Thoracic aorta (tissue), 2 donors: ENCODE results near the gene ARHGAP22. TPM values are rescaled to one million over a fixed set of nuclear protein-coding genes. Genes with fewer than 3 reads are reported as not detected.

Experiments used
- ATAC-seq: fragments of 150-250 bp; one replicate; pipeline ENCODE4 v1.8.0; 2017; ENCODE audit warnings: low read depth; ENCODE audit not compliant: insufficient number of reproducible peaks, low FRiP score
- DNase-seq: peaks from one replicate; pipeline ENCODE4 v3.0.0-alpha.2; 2020; ENCODE audit warnings: low spot score
- H3K27ac ChIP-seq, 2 donors: fragments of 200-600 bp; sonication (generic); 1 replicate in 1 of 2; 2 replicates in 1 of 2; pipeline ENCODE4 v1.5.1; 2016; ENCODE audit warnings: mild to moderate bottlenecking in 2 of 2, moderate library complexity in 2 of 2
- H3K27me3 ChIP-seq: fragments of 200-600 bp; sonication (generic); replicated peaks from 2 replicates; pipeline ENCODE4 v1.6.0; 2016; ENCODE audit warnings: mild to moderate bottlenecking; ENCODE audit not compliant: insufficient read depth
- H3K36me3 ChIP-seq: fragments of 200-600 bp; sonication (generic); one replicate; pipeline ENCODE4 v1.5.1; 2016
- H3K4me1 ChIP-seq, 2 donors: fragments of 200-600 bp; sonication (generic); 1 replicate in 1 of 2; 2 replicates in 1 of 2; pipeline versions ENCODE4 v1.5.1 to v1.6.0; 2016; ENCODE audit warnings: low read depth in 2 of 2, mild to moderate bottlenecking in 1 of 2; ENCODE audit not compliant: control insufficient read depth in 1 of 2
- H3K4me3 ChIP-seq: fragments of 200-600 bp; sonication (generic); 2 replicates; pipeline ENCODE4 v1.5.1; 2016; ENCODE audit warnings: mild to moderate bottlenecking
- H3K9me3 ChIP-seq: fragments of 200-600 bp; sonication (generic); 2 replicates; pipeline ENCODE4 v1.5.1; 2016
- total RNA-seq, 2 donors: library from RNA; depleted of rRNA; stranded (reverse); fragments of >200 nt; gene quantifications; one replicate each; pipeline versions ENCODE4 v1.1.0 to v1.2.3, GENCODE V29; 2016
- TF ChIP-seq, protein P1 (sequence below): fragments of 200-600 bp; sonication (generic); IDR thresholded peaks from one replicate; pipeline ENCODE4 v1.5.1; 2019; ENCODE audit warnings: antibody characterized with exemption

ARHGAP22 gene
- total RNA-seq, 2 donors from 2014 or later: 15.4 to 24.8 TPM

DNA sequence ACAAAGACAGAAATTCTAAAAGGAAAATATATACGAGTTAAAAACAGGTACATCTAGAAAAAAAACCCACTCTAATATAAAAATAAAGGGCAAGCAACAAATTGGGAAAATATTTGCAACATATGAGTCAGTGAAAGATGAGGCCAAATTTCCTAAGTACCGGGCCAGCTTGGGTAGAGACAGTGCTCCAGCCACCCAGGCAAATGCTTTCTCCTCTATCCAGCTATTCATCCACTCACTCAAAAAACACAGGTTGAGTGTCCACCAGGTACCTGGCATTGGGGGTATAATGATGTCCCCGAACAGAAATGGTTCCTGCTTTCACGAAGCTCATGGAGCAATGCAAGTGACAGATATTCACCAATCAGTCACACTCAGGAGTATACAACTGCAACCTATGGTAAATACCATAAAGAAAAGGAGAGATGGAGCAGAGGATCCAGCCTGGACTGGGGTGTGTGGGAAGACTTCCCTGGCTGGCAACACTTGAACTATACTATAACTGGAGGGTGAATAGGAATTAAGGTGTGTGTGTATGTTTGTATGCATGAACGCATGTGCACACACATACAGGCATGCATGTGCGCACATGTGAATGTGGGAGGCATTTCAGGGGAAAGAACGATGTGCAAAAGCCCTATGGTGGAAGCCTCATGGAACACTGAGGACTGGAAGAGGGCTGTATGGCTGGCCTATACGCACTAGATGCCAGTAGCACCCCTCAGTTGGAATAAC, 2.3 kb downstream of the ARHGAP22 start:
- Histone ChIP-seq H3K9me3 (no peaks in the 10 kb centered on the region), H3K36me3 (no peaks in the 10 kb centered on the region), H3K4me3 (no peak overlapping the region), H3K27me3 (no peaks in the 10 kb centered on the region), H3K27ac (no peak overlapping the region), H3K4me1 (peaks cover 1 to 23% of the 10 kb centered on the region in 2 donors)
- TF ChIP-seq, protein P1, sequence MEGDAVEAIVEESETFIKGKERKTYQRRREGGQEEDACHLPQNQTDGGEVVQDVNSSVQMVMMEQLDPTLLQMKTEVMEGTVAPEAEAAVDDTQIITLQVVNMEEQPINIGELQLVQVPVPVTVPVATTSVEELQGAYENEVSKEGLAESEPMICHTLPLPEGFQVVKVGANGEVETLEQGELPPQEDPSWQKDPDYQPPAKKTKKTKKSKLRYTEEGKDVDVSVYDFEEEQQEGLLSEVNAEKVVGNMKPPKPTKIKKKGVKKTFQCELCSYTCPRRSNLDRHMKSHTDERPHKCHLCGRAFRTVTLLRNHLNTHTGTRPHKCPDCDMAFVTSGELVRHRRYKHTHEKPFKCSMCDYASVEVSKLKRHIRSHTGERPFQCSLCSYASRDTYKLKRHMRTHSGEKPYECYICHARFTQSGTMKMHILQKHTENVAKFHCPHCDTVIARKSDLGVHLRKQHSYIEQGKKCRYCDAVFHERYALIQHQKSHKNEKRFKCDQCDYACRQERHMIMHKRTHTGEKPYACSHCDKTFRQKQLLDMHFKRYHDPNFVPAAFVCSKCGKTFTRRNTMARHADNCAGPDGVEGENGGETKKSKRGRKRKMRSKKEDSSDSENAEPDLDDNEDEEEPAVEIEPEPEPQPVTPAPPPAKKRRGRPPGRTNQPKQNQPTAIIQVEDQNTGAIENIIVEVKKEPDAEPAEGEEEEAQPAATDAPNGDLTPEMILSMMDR: no peak
- DNase-seq (no peak), ATAC-seq (no peak)

DNA sequence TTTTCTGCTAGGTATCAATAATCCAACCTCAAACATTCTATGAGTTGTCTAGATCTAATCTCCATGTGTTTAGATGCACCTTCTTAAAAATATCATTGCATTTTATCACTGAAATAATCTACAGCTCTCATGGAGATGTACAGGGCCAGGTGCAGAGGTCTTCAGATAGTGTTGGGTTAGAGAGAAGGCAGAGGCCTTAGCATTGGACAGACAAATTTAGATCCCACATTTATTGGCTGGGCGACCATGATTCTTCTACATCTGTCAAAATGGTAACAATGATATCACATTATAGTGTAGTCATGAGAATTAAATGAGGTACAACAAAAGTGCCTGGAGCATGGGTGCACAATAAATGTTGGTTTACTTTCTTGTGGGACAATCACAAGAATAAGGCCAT, 3.1 kb downstream of the ARHGAP22 start:
- H3K4me1 ChIP-seq: peaks cover 0 to 19% of the 10 kb centered on the region in 2 donors
- H3K36me3 ChIP-seq: no peaks in the 10 kb centered on the region
- DNase-seq (no peak), ATAC-seq (no peak)
- H3K9me3 ChIP-seq: no peaks in the 10 kb centered on the region
- no peaks in the 10 kb centered on the region for H3K27me3 ChIP-seq
- TF ChIP-seq, protein P1: no peak
- no peak overlapping the region for H3K27ac ChIP-seq
- no peak overlapping the region for H3K4me3 ChIP-seq

DNA sequence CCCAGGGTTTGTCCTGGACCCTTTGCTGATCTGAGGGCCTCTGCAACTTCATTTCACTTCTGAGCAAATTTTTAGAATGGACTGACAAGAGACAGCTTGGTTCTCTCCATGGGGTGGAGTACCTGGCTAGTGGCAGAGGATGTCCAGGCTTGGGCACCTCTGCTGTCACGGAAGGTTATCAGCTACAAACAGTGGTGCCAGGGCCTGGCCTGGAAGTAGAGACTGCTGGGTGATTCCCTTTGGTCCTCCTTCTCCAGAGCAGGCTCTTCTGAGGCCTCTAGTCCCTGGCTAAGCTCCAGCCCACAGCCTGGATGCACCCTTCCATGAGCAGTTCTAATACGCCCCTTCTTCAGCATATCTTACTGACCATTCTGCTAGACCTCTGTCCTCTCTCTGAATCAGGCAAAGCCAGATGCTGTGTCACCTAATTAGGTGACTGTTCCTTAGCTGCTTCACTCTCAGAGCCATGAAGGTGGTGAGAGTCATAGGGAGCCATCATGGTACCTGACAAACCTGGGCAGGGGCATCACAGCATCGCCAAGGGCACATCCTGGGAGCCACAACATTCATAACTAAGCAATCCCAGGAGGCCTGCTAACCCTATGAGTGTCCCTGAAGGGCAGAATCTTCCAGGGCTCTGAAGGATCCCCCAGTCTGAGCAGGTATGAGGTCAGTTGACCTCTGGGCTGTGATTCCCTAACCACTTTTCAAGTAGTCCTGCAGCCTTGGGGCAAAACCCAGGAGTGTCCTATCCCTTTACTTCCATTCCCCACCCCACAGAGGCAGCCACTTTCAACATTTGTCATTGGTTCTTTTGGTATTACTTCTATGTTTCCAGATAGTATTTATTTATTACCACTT, 4.0 kb downstream of the ARHGAP22 start:
- TF ChIP-seq, protein P1: no peak
- Histone ChIP-seq H3K27me3 (no peaks in the 10 kb centered on the region), H3K27ac (no peak overlapping the region), H3K36me3 (no peaks in the 10 kb centered on the region), H3K4me1 (peaks cover 0 to 13% of the 10 kb centered on the region in 2 donors), H3K4me3 (no peak overlapping the region), H3K9me3 (no peaks in the 10 kb centered on the region)
- no peak for ATAC-seq
- no peak for DNase-seq

DNA sequence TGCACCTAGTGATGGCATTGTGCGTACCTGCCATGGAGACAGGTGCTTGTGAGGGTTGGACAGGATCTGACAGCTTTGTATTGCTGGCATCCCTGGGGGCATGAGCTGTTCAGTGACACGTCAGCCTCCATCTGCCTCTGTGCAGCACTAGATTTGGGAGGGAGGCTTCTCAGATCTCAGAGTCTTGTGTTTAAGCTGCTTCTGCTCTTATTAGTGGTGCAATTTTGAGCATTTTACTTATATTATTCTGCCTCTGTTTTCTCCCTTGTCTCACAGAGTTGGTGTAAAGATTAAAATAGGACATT, 5.1 kb downstream of the ARHGAP22 start:
- H3K9me3 ChIP-seq: no peaks in the 10 kb centered on the region
- ATAC-seq (no peak), DNase-seq (no peak)
- no peaks in the 10 kb centered on the region for H3K36me3 ChIP-seq
- TF ChIP-seq, protein P1: no peak
- peaks cover 0 to 11% of the 10 kb centered on the region in 2 donors for H3K4me1 ChIP-seq
- no peak overlapping the region for H3K4me3 ChIP-seq
- H3K27ac ChIP-seq: no peak overlapping the region
- H3K27me3 ChIP-seq: no peaks in the 10 kb centered on the region

DNA sequence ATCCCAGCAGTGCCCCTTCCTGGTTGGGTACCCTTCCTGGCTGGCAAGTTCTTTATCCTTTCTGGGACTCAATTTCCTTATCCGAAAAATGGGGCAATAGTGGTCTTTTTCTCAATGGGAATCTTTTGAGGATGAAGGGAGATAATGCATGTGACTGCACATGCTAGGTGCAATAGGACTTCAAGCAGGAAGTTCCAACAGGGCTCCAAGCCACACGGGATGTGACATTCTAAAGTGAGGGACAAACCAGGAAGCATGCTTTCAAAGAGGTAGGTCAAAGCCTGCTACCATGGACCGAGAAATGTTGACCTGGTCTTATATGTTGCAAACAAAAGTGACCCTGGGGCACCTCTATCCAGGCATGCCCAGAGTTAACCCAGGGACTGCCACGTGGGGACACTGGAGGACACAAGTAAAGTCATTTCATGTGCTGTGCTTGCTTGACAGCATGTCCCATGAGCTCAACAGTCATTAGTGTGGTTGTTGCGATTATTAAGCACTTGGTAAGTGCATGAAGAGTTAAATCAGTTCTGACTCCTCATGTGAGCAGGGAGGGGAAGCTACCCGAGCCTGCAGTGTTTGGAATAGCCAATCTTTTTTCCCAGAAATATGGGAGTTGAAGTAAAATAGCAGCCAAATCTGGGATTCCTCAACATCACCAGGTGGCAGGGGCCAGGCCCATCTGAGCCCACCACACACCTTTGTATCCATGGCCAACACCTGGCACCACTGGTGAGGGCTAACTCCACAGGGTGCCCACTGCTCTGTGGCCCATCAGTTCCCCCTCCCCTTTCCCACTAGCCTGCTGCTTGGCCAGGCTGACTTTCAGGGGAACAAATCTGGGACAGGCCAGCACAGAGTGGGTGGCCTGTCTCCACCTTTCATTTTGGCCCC, 5.7 kb downstream of the ARHGAP22 start:
- TF ChIP-seq, protein P1: no peak
- DNase-seq (no peak), ATAC-seq (no peak)
- Histone ChIP-seq H3K9me3 (no peaks in the 10 kb centered on the region), H3K36me3 (no peaks in the 10 kb centered on the region), H3K27ac (no peak overlapping the region), H3K4me1 (peaks cover 0 to 5% of the 10 kb centered on the region in 2 donors), H3K27me3 (no peaks in the 10 kb centered on the region), H3K4me3 (no peak overlapping the region)
